ENCODE data around the gene ANAPC1. TPM values are rescaled to one million over a fixed set of nuclear protein-coding genes. Genes with fewer than 3 reads are reported as not detected.

Gene ANAPC1
- polyA plus RNA-seq, 1 of the 3 experiments (the other 2 are of a cell fraction) = 16.0 TPM

GRCh38 chr2:111930875-111931274 lies 46.9 kb upstream of the ANAPC1 start:
- Histone ChIP-seq H2AFZ (ENCODE audit: low read depth) (no peak overlapping the region), H3K9ac (no peak overlapping the region), H3F3A (replicated peaks; ENCODE audit: insufficient read depth) (peaks cover 5% of the 10 kb centered on the region), H3K4me1 (ENCODE audit: control insufficient read depth in 1 of 2, insufficient read depth in 2 of 2, low read depth in 1 of 2, low read length in 1 of 2) (peaks cover 4 to 6% of the 10 kb centered on the region in 2 experiments; a peak in 2 of 4 replicates), H3K36me3 (replicated peaks in 1 of 2; ENCODE audit: control insufficient read depth in 1 of 2, insufficient read depth in 2 of 2, low read length in 1 of 2) (no peaks in the 10 kb centered on the region), H3K9me3 (no peaks in the 10 kb centered on the region), H3K27ac (ENCODE audit: low read depth in 2 of 2, low read length in 1 of 2) (no peak overlapping the region), H3K4me3 (ENCODE audit: low read depth in 2 of 2, low read length in 1 of 2) (no peak overlapping the region), H4K20me1 (ENCODE audit: insufficient read depth) (0 out of 2 replicates have a peak, but pooled peaks cover 3% of the 10 kb centered on the region), H3K79me2 (ENCODE audit: insufficient read depth) (no peaks in the 10 kb centered on the region), H3K27me3 (ENCODE audit: insufficient read depth) (no peaks in the 10 kb centered on the region), H3K9me2 (no peaks in the 10 kb centered on the region), H3K4me2 (no peak overlapping the region)
- CTCF ChIA-PET = no interaction called here
- no peak for DNase-seq
- POLR2A ChIA-PET = no interaction called here
- 92% methylated on average over 2 of the region's 2 CpGs for WGBS (ENCODE audit: low lambda C conversion rate)
- no peak for TF ChIP-seq NRF1 (IDR thresholded peaks at IDR 0.05; ENCODE audit: low read depth, low read length)
- no peak for TF ChIP-seq ELF1 (IDR thresholded peaks at IDR 0.05)
- no peak for TF ChIP-seq POLR2AphosphoS5 (IDR thresholded peaks at IDR 0.05; ENCODE audit: low read depth, low read length)
- TF ChIP-seq SIN3A (IDR thresholded peaks at IDR 0.05; ENCODE audit: borderline replicate concordance, low read depth, low read length) = no peak
- peak; percentile 27; the same call in 1 of the 2 replicates for TF ChIP-seq JUND (IDR thresholded peaks at IDR 0.05)
- peak; percentile 81 for TF ChIP-seq NFIC (IDR thresholded peaks at IDR 0.05; ENCODE audit: borderline replicate concordance)
- peak; percentile 39; the same call in 1 of the 2 replicates for TF ChIP-seq PBX3 (IDR thresholded peaks at IDR 0.05)
- TF ChIP-seq FOSL2 (IDR thresholded peaks at IDR 0.05; ENCODE audit: borderline replicate concordance, low read depth) = peak; percentile 21; the same call in 1 of the 2 replicates
- TF ChIP-seq TAF1 (IDR thresholded peaks at IDR 0.05; ENCODE audit: borderline replicate concordance, low read depth, low read length) = no peak
- TF ChIP-seq MXI1 (IDR thresholded peaks at IDR 0.05; ENCODE audit: low read depth, low read length) = no peak
- no peak for TF ChIP-seq RXRA (IDR thresholded peaks at IDR 0.05; ENCODE audit: borderline replicate concordance, low read depth)
- peak; percentile 61 for TF ChIP-seq TCF12 (IDR thresholded peaks at IDR 0.05)

- Histone ChIP-seq H3K9me3 (no peaks in the 10 kb centered on the region), H3F3A (replicated peaks; ENCODE audit: insufficient read depth) (peaks cover 5% of the 10 kb centered on the region), H2AFZ (ENCODE audit: low read depth) (no peak overlapping the region), H3K36me3 (replicated peaks in 1 of 2; ENCODE audit: control insufficient read depth in 1 of 2, insufficient read depth in 2 of 2, low read length in 1 of 2) (no peaks in the 10 kb centered on the region), H3K4me1 (ENCODE audit: control insufficient read depth in 1 of 2, insufficient read depth in 2 of 2, low read depth in 1 of 2, low read length in 1 of 2) (peaks cover 4 to 6% of the 10 kb centered on the region in 2 experiments; a peak in 2 of 4 replicates), H3K4me3 (ENCODE audit: low read depth in 2 of 2, low read length in 1 of 2) (no peak overlapping the region), H3K4me2 (no peak overlapping the region), H3K79me2 (ENCODE audit: insufficient read depth) (no peaks in the 10 kb centered on the region), H4K20me1 (ENCODE audit: insufficient read depth) (0 out of 2 replicates have a peak, but pooled peaks cover 3% of the 10 kb centered on the region), H3K9me2 (no peaks in the 10 kb centered on the region), H3K9ac (no peak overlapping the region), H3K27ac (ENCODE audit: low read depth in 2 of 2, low read length in 1 of 2) (no peak overlapping the region), H3K27me3 (ENCODE audit: insufficient read depth) (no peaks in the 10 kb centered on the region)
- 88% methylated on average over 6 of the region's 6 CpGs for WGBS (ENCODE audit: low lambda C conversion rate)
- DNase-seq = no peak
- ChIA-PET POLR2A (no interaction called here), CTCF (no interaction called here)
- TF ChIP-seq PBX3 (IDR thresholded peaks at IDR 0.05) (no peak), MXI1 (IDR thresholded peaks at IDR 0.05; ENCODE audit: low read depth, low read length) (no peak), FOXM1 (IDR thresholded peaks at IDR 0.05; ENCODE audit: low read depth) (no peak), SMC3 (IDR thresholded peaks at IDR 0.05; ENCODE audit: low read depth, low read length) (no peak), EZH2phosphoT487 (IDR thresholded peaks at IDR 0.05; ENCODE audit: borderline replicate concordance, low read depth) (no peak), JUND (IDR thresholded peaks at IDR 0.05) (no peak), EP300 (IDR thresholded peaks at IDR 0.05; ENCODE audit: borderline replicate concordance in 1 of 2, low read depth in 1 of 2, low read length in 1 of 2) (no peak), USF2 (IDR thresholded peaks at IDR 0.05; ENCODE audit: borderline replicate concordance, low read depth, low read length) (no peak), NRF1 (IDR thresholded peaks at IDR 0.05; ENCODE audit: low read depth, low read length) (no peak), CTCF (IDR thresholded peaks at IDR 0.05) (no peak), POLR2AphosphoS5 (IDR thresholded peaks at IDR 0.05; ENCODE audit: low read depth, low read length) (no peak), MEF2A (IDR thresholded peaks at IDR 0.05; ENCODE audit: borderline replicate concordance, low read depth) (no peak), MAX (IDR thresholded peaks at IDR 0.05; ENCODE audit: low read depth) (no peak), SIN3A (IDR thresholded peaks at IDR 0.05; ENCODE audit: borderline replicate concordance, low read depth, low read length) (no peak), USF1 (IDR thresholded peaks at IDR 0.05; ENCODE audit: borderline replicate concordance, low read depth) (no peak), GABPA (IDR thresholded peaks at IDR 0.05; ENCODE audit: low read depth) (no peak), GATA2 (CRISPR knock-in tag; IDR thresholded peaks at IDR 0.05) (no peak), ELF1 (IDR thresholded peaks at IDR 0.05) (no peak)
These were observed 46.4 kb upstream of the ANAPC1 start for GRCh38 chr2:111930409-111930808.

Measured in SK-N-SH (cell line).